Astrocyte (in vitro differentiated cells and primary cell): ENCODE data around the gene WDR37. TPM values are rescaled to one million over a fixed set of nuclear protein-coding genes. Genes with fewer than 3 reads are reported as not detected.

ENCODE experiments used
- DNase-seq: peaks from one replicate; pipeline ENCODE4 v3.0.0-alpha.2; 2010; ENCODE audit warnings: low read depth
- FAIRE-seq: peaks from 2 replicates; lab custom pipeline; 2011; peaks lifted over from hg19 to GRCh38; lab: Jason Lieb, UNC
- H2AFZ ChIP-seq: 2 replicates; pipeline ENCODE4 v1.6.0; 2012; ENCODE audit warnings: low read depth, low read length, inconsistent platforms
- H3K27ac ChIP-seq: 2 replicates; pipeline ENCODE4 v1.5.1; 2011; ENCODE audit warnings: low read depth, low read length, inconsistent platforms
- H3K27me3 ChIP-seq: 2 replicates; pipeline ENCODE4 v1.6.0; 2011; ENCODE audit warnings: low read length, inconsistent platforms; ENCODE audit not compliant: insufficient read depth
- H3K36me3 ChIP-seq: 2 replicates; pipeline ENCODE4 v1.5.1; 2011; ENCODE audit warnings: low read length, inconsistent platforms; ENCODE audit not compliant: insufficient read depth
- H3K4me1 ChIP-seq: 2 replicates; pipeline ENCODE4 v1.5.1; 2011; ENCODE audit warnings: low read length, inconsistent platforms; ENCODE audit not compliant: insufficient read depth
- H3K4me2 ChIP-seq: 2 replicates; pipeline ENCODE4 v1.6.0; 2012; ENCODE audit warnings: low read length, inconsistent platforms
- H3K4me3 ChIP-seq: 2 replicates; pipeline ENCODE4 v1.5.1; 2011; ENCODE audit warnings: low read depth, mild to moderate bottlenecking, low read length, inconsistent platforms; ENCODE audit not compliant: insufficient read depth
- H3K79me2 ChIP-seq: 2 replicates; pipeline ENCODE4 v1.6.0; 2012; ENCODE audit warnings: mild to moderate bottlenecking, low read length, inconsistent platforms; ENCODE audit not compliant: insufficient read depth
- H3K9ac ChIP-seq: 2 replicates; pipeline ENCODE4 v1.6.0; 2012; ENCODE audit warnings: mild to moderate bottlenecking, low read length, inconsistent platforms
- H3K9me3 ChIP-seq: 2 replicates; pipeline ENCODE4 v1.5.1; 2012; ENCODE audit warnings: low read depth, mild to moderate bottlenecking, low read length, inconsistent platforms; ENCODE audit not compliant: insufficient read depth
- H4K20me1 ChIP-seq: 2 replicates; pipeline ENCODE4 v1.6.0; 2012; ENCODE audit warnings: low read length, inconsistent platforms; ENCODE audit not compliant: insufficient read depth
- H3K27ac Mint-ChIP-seq: one replicate; pipeline ENCODE4 v1.8.0; 2021; ENCODE audit warnings: mild to moderate bottlenecking, mixed read lengths; ENCODE audit not compliant: unreplicated experiment
- H3K27me3 Mint-ChIP-seq: one replicate; pipeline ENCODE4 v1.8.0; 2021; ENCODE audit warnings: low read depth, mixed read lengths; ENCODE audit not compliant: unreplicated experiment
- H3K36me3 Mint-ChIP-seq: one replicate; pipeline ENCODE4 v1.8.0; 2021; ENCODE audit warnings: low read depth, mixed read lengths; ENCODE audit not compliant: unreplicated experiment
- H3K4me1 Mint-ChIP-seq: one replicate; pipeline ENCODE4 v1.8.0; 2021; ENCODE audit warnings: low read depth, mixed read lengths; ENCODE audit not compliant: unreplicated experiment
- H3K4me3 Mint-ChIP-seq: one replicate; pipeline ENCODE4 v1.8.0; 2021; ENCODE audit warnings: mild to moderate bottlenecking, moderate library complexity, mixed read lengths; ENCODE audit not compliant: unreplicated experiment
- H3K9me3 Mint-ChIP-seq: one replicate; pipeline ENCODE4 v1.8.0; 2021; ENCODE audit warnings: mild to moderate bottlenecking, mixed read lengths; ENCODE audit not compliant: unreplicated experiment
- EZH2 ChIP-seq: IDR thresholded peaks from 2 replicates; pipeline ENCODE4 v1.6.1; 2012; ENCODE audit warnings: mild to moderate bottlenecking, low read length, inconsistent platforms; ENCODE audit not compliant: insufficient read depth
- total RNA-seq: library from RNA; stranded (reverse); gene quantifications from 2 replicates; pipeline ENCODE4 v1.2.1, GENCODE V29; 2021
- TF ChIP-seq, protein P1 (sequence below): IDR thresholded peaks from 2 replicates; pipeline ENCODE4 v1.5.1; 2011; ENCODE audit warnings: low read depth, mild to moderate bottlenecking, inconsistent platforms, low read length, moderate library complexity; ENCODE audit not compliant: insufficient read depth

WDR37 gene
- total RNA-seq, 1 donor from 2014 or later: 22.8 TPM

GRCh38 chr10:1128649-1129048 lies 72.5 kb downstream of the WDR37 start:
- no peak overlapping the region for H3K27ac ChIP-seq
- H3K4me1 Mint-ChIP-seq: no peaks in the 10 kb centered on the region

DNA sequence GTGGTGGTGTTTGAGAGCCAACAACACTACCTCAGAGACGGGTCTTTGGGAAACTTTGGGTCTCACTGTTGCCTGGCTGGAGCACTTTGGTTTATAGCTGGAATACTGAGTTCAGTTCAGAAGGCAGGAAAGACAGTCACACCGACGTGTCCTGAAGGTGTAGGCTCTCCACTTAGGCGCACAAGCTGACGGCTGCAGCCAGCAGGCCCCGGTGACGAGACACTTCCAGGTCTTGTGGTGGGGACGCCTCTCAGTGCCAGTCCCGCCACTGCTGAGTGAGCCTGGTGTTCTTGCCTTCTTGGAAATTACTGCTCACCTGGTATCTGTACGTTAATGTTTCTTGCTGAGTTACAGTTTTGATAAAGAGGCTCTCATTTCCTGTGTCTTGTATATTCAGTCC lies 74.0 kb downstream of the WDR37 start:
- Histone ChIP-seq H3K79me2 (no peaks in the 10 kb centered on the region), H3K9ac (no peak overlapping the region), H3K4me3 (no peak overlapping the region), H3K9me3 (no peaks in the 10 kb centered on the region), H3K27me3 (no peaks in the 10 kb centered on the region), H3K36me3 (peaks cover 29% of the 10 kb centered on the region), H3K27ac (no peak overlapping the region), H4K20me1 (peaks cover 18% of the 10 kb centered on the region), H2AFZ (no peak overlapping the region), H3K4me1 (no peaks in the 10 kb centered on the region), H3K4me2 (no peak overlapping the region)
- DNase-seq (no peak), FAIRE-seq (no peak)
- Mint-ChIP-seq H3K36me3 (peaks cover 26% of the 10 kb centered on the region), H3K27me3 (no peaks in the 10 kb centered on the region), H3K4me3 (no peak overlapping the region), H3K27ac (no peak overlapping the region), H3K4me1 (no peaks in the 10 kb centered on the region), H3K9me3 (no peaks in the 10 kb centered on the region)
- TF ChIP-seq, protein P1, sequence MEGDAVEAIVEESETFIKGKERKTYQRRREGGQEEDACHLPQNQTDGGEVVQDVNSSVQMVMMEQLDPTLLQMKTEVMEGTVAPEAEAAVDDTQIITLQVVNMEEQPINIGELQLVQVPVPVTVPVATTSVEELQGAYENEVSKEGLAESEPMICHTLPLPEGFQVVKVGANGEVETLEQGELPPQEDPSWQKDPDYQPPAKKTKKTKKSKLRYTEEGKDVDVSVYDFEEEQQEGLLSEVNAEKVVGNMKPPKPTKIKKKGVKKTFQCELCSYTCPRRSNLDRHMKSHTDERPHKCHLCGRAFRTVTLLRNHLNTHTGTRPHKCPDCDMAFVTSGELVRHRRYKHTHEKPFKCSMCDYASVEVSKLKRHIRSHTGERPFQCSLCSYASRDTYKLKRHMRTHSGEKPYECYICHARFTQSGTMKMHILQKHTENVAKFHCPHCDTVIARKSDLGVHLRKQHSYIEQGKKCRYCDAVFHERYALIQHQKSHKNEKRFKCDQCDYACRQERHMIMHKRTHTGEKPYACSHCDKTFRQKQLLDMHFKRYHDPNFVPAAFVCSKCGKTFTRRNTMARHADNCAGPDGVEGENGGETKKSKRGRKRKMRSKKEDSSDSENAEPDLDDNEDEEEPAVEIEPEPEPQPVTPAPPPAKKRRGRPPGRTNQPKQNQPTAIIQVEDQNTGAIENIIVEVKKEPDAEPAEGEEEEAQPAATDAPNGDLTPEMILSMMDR: no peak
- TF ChIP-seq EZH2: no peak

More at GRCh38 chr10:1128649-1129048, 72.5 kb downstream of the WDR37 start:
- no peak overlapping the region for H3K27ac Mint-ChIP-seq
- Histone ChIP-seq H2AFZ (no peak overlapping the region), H3K4me3 (no peak overlapping the region), H3K4me1 (no peaks in the 10 kb centered on the region), H3K9ac (no peak overlapping the region), H4K20me1 (peaks cover 29% of the 10 kb centered on the region), H3K27me3 (no peaks in the 10 kb centered on the region), H3K9me3 (no peaks in the 10 kb centered on the region), H3K4me2 (no peak overlapping the region), H3K36me3 (peaks cover 34% of the 10 kb centered on the region), H3K79me2 (no peaks in the 10 kb centered on the region)
- no peak for TF ChIP-seq EZH2
- TF ChIP-seq, protein P1: no peak
- no peaks in the 10 kb centered on the region for H3K27me3 Mint-ChIP-seq
- H3K9me3 Mint-ChIP-seq: no peaks in the 10 kb centered on the region
- FAIRE-seq (no peak), DNase-seq (no peak)
- H3K4me3 Mint-ChIP-seq: no peak overlapping the region
- peaks cover 32% of the 10 kb centered on the region for H3K36me3 Mint-ChIP-seq

DNA sequence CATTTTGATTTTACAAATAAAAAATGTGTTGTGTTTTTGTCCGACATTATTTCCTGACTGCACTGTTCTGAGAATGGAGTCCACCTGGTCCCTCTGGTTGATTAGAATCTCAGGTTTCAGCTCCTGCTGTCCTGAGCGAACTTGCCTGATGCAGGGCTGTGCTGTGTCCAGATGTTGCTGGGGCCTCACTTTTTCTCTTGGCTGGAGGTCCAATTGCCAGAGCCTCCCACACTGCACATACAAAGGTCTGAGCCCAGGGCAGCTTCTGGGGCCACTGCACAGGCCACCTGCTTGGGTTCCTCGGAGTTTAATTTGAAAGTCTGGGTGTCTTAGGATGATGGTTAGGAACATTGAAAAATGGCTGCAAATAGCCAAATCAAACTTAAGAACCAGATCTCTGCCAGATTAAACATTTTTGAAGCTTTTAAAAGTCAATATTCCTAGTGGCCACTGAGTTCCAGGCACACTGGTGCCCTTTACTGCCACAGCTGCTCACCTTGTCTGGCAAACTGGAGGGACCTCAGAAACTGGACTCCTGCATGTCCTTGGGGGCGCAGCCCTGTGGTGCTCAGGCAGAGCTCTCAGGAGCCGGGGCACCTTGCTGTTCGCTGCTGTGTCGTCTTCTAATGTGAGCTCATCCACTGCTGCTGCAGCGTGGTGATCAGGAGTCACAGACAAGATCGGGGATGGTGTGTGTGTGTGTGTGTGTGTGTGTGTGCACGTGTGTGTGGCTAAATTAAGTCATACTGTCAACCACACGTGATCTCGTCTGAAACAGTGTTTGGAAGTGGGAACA lies 75.0 kb downstream of the WDR37 start:
- Mint-ChIP-seq H3K4me1 (no peaks in the 10 kb centered on the region), H3K27ac (no peak overlapping the region), H3K4me3 (no peak overlapping the region), H3K36me3 (peaks cover 21% of the 10 kb centered on the region), H3K27me3 (no peaks in the 10 kb centered on the region), H3K9me3 (no peaks in the 10 kb centered on the region)
- no peak overlapping the region for H3K9ac ChIP-seq
- H3K4me3 ChIP-seq: no peak overlapping the region
- no peaks in the 10 kb centered on the region for H3K27me3 ChIP-seq
- peaks cover 29% of the 10 kb centered on the region for H3K36me3 ChIP-seq
- no peaks in the 10 kb centered on the region for H3K9me3 ChIP-seq
- no peak overlapping the region for H2AFZ ChIP-seq
- no peak for DNase-seq
- no peak overlapping the region for H3K27ac ChIP-seq
- H3K4me2 ChIP-seq: no peak overlapping the region
- no peaks in the 10 kb centered on the region for H3K4me1 ChIP-seq
- no peak for TF ChIP-seq EZH2
- TF ChIP-seq, protein P1: no peak
- FAIRE-seq: no peak
- H3K79me2 ChIP-seq: no peaks in the 10 kb centered on the region
- peaks cover 18% of the 10 kb centered on the region for H4K20me1 ChIP-seq
